HG03575 (cell line): ENCODE measurements around the gene SEMA4A.
"Not testable (repeated sequence)": the region's sequence is repeated elsewhere in the genome, so short reads cannot be mapped to it uniquely, and the experiment has no call there.

Experiments used
- ATAC-seq: cut with Tn5 transposase; IDR thresholded peaks from one replicate; pipeline ENCODE4 v1.9.1; 2021; ENCODE audit not compliant: unreplicated experiment, insufficient number of reproducible peaks, low FRiP score; ENCODE audit errors: extremely low read depth

The SEMA4A gene

GRCh38 chr1:156214024-156214748 lies 60.8 kb downstream of the SEMA4A start:
- no peak for ATAC-seq

- not testable (repeated sequence) for ATAC-seq
Measured at GRCh38 chr1:156216361-156217086, 63.1 kb downstream of the SEMA4A start.

- ATAC-seq, result no peak
Measured at GRCh38 chr1:156217871-156218270, 64.5 kb downstream of the SEMA4A start.

- no peak for ATAC-seq
Measured at GRCh38 chr1:156220226-156220625, 66.8 kb downstream of the SEMA4A start.

GRCh38 chr1:156221986-156222692 lies 68.8 kb downstream of the SEMA4A start:
- no peak for ATAC-seq

- ATAC-seq, result no peak
Measured at GRCh38 chr1:156225677-156226014, 72.3 kb downstream of the SEMA4A start.

- ATAC-seq, result peak; percentile 46
Measured at GRCh38 chr1:156226116-156226538, 72.7 kb downstream of the SEMA4A start.

GRCh38 chr1:156226782-156227181 lies 73.4 kb downstream of the SEMA4A start:
- ATAC-seq, result no peak
